CD4-positive, alpha-beta T cell treated with Interleukin-1 beta for 1 hour (primary cell): Measurements from ENCODE around the gene FBXW7.

Source experiments
- DNase-seq, 2 donors: peaks; one replicate each; pipeline ENCODE4 v3.0.0-alpha.2; 2020 to 2022

FBXW7 gene

GRCh38 chr4:152277333-152277732, 258.6 kb downstream of the FBXW7 start:
- no peak for DNase-seq

GRCh38 chr4:152273343-152273742, 262.5 kb downstream of the FBXW7 start:
- no peak for DNase-seq
